ENCODE data around the gene CITED2. TPM values are rescaled to one million over a fixed set of nuclear protein-coding genes. Genes with fewer than 3 reads are reported as not detected.
"Not testable (repeated sequence)": the region's sequence is repeated elsewhere in the genome, so short reads cannot be mapped to it uniquely, and the experiment has no call there.

CITED2 gene
- total RNA-seq, 4 donors from 2014 or later: 70.8 to 395 (median 345) TPM

DNA sequence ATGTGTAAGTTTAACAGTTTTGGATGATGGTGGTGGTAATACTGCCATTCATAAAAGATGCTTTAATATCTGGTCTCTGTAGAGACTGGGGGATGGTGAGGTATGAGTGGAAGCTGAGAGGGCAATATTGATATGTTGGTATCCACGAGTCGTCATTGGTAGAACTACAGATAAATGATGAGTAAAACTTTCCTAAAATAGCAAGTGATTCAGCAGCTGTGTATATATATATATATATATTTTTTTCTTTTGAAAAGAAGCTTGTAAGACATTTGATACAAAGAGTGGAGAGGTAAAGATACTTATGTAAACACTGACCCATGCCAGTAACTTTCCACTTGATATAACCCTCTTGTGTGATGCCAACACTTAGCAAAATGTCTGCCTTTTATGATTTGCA lies 41.7 kb upstream of the CITED2 start:
- Histone ChIP-seq H3K27ac (no peak overlapping the region), H3K9me3 (no peaks in the 10 kb centered on the region), H3K36me3 (no peaks in the 10 kb centered on the region), H3K27me3 (no peaks in the 10 kb centered on the region), H3K4me3 (no peak overlapping the region), H3K4me1 (no peaks in the 10 kb centered on the region)
- ATAC-seq (no peak), DNase-seq (no peak)
- in situ Hi-C loops (cut with MboI; ENCODE audit: low sequenced_read_pairs in 4 of 4) (no loop called here), intact Hi-C loops (cut with DNase I; ENCODE audit: low total_unique reads) (no loop called here)
- TF ChIP-seq POLR2A (IDR thresholded peaks at IDR 0.05): no peak
- TF ChIP-seq, protein P1, sequence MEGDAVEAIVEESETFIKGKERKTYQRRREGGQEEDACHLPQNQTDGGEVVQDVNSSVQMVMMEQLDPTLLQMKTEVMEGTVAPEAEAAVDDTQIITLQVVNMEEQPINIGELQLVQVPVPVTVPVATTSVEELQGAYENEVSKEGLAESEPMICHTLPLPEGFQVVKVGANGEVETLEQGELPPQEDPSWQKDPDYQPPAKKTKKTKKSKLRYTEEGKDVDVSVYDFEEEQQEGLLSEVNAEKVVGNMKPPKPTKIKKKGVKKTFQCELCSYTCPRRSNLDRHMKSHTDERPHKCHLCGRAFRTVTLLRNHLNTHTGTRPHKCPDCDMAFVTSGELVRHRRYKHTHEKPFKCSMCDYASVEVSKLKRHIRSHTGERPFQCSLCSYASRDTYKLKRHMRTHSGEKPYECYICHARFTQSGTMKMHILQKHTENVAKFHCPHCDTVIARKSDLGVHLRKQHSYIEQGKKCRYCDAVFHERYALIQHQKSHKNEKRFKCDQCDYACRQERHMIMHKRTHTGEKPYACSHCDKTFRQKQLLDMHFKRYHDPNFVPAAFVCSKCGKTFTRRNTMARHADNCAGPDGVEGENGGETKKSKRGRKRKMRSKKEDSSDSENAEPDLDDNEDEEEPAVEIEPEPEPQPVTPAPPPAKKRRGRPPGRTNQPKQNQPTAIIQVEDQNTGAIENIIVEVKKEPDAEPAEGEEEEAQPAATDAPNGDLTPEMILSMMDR (IDR thresholded peaks at IDR 0.05 in 4 of 5, conservative IDR thresholded peaks at IDR 0.05 in 1 of 5): no peak

DNA sequence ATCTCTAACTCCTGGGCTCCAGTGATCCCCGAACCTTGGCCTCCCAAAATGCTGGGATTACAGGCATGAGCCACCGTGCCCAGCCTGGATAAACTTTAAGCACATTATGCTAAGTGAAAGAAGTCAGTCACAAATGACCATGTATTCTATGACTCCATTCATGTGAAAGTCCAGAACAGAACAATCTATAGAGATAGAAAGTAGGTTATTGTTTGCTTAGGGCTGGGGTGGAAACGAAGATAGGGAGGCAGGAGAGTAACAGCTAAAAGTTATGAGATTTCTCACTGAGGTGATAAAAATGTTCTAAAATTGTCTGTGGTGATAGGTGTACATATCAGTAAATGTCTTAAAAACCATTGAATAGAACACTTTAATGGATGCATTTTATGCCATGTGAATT lies 40.9 kb upstream of the CITED2 start:
- Histone ChIP-seq H3K9me3 (no peaks in the 10 kb centered on the region), H3K36me3 (no peaks in the 10 kb centered on the region), H3K27me3 (no peaks in the 10 kb centered on the region), H3K27ac (no peak overlapping the region), H3K4me1 (no peaks in the 10 kb centered on the region), H3K4me3 (no peak overlapping the region)
- in situ Hi-C loops (cut with MboI; ENCODE audit: low sequenced_read_pairs in 4 of 4): no loop called here
- DNase-seq: no peak
- TF ChIP-seq POLR2A (IDR thresholded peaks at IDR 0.05): no peak
- TF ChIP-seq, protein P1 (IDR thresholded peaks at IDR 0.05 in 4 of 5, conservative IDR thresholded peaks at IDR 0.05 in 1 of 5): no peak
- intact Hi-C loops (cut with DNase I; ENCODE audit: low total_unique reads): no loop called here
- ATAC-seq: no peak

DNA sequence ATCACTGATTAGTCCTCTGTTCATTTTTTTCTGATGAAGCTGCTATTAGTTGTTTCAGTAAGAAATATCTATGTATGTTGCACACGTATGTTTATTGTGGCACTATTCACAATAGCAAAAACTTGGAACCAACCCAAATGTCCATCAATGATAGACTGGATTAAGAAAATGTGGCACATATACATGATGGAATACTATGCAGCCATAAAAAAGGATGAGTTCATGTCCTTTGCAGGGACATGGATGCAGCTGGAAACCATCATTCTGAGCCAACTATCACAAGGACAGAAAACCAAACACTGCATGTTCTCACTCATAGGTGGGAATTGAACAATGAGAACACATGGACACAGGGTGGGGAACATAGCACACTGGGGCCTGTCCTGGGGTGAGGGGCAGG lies 37.7 kb upstream of the CITED2 start:
- H3K9me3 ChIP-seq; intact Hi-C loops (cut with DNase I; ENCODE audit: low total_unique reads); H3K36me3 ChIP-seq; H3K27me3 ChIP-seq; H3K4me3 ChIP-seq; H3K4me1 ChIP-seq; ATAC-seq; H3K27ac ChIP-seq; in situ Hi-C loops (cut with MboI; ENCODE audit: low sequenced_read_pairs in 4 of 4); DNase-seq: not testable (repeated sequence)

DNA sequence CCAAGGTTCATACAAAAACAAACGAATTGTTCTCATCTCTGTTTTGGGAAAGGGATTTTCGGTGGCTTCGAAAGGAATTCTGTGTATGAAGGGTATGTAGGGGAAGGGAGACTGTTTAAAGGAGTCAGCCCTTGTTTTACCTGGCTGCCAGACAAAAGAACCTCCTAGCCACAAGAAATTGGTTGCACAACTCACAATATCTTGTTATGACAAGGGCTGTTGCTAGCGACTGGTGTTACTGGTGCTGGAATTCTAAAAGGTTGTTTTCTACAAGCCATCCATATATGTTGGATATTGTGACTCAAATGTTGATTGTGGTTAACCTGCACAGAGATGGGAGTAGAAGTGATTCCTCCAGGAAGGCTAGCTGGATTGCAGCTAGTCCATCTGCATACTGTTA lies 34.6 kb upstream of the CITED2 start:
- H3K36me3 ChIP-seq: no peaks in the 10 kb centered on the region
- in situ Hi-C loops (cut with MboI; ENCODE audit: low sequenced_read_pairs in 4 of 4) (no loop called here), intact Hi-C loops (cut with DNase I; ENCODE audit: low total_unique reads) (no loop called here)
- TF ChIP-seq, protein P1 (IDR thresholded peaks at IDR 0.05 in 4 of 5, conservative IDR thresholded peaks at IDR 0.05 in 1 of 5): no peak
- no peak for TF ChIP-seq POLR2A (IDR thresholded peaks at IDR 0.05)
- no peaks in the 10 kb centered on the region for H3K9me3 ChIP-seq
- DNase-seq: no peak
- no peak overlapping the region for H3K27ac ChIP-seq
- H3K27me3 ChIP-seq: no peaks in the 10 kb centered on the region
- no peak overlapping the region for H3K4me3 ChIP-seq
- ATAC-seq: no peak
- no peaks in the 10 kb centered on the region for H3K4me1 ChIP-seq

DNA sequence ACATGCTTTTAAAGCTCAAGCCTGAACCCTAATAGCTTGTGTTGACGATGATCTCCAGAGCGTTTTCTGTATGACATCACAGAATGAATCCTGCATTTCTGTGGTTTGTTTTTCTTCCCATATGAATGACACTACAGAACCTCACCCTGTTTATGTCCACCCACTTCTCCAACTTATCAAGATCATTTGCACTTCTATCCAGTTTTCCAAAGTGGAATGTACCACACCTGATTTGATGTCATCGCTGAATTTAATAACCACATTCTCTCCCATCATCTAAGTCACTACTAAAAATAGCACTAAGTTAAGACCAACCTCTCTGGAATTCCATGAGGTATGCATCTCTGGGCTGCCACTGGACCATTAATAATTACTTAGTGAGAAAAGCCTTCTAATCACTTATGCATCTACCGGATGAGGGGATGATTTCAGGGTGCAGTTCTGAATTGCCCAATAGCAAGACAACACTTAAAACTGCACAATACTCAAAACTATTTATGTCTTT lies 33.3 kb upstream of the CITED2 start:
- no peaks in the 10 kb centered on the region for H3K27me3 ChIP-seq
- ATAC-seq: no peak
- no peak overlapping the region for H3K27ac ChIP-seq
- DNase-seq: no peak
- H3K36me3 ChIP-seq: no peaks in the 10 kb centered on the region
- intact Hi-C loops (cut with DNase I; ENCODE audit: low total_unique reads) (no loop called here), in situ Hi-C loops (cut with MboI; ENCODE audit: low sequenced_read_pairs in 4 of 4) (no loop called here)
- H3K9me3 ChIP-seq: no peaks in the 10 kb centered on the region
- no peak for TF ChIP-seq POLR2A (IDR thresholded peaks at IDR 0.05)
- TF ChIP-seq, protein P1 (IDR thresholded peaks at IDR 0.05 in 4 of 5, conservative IDR thresholded peaks at IDR 0.05 in 1 of 5): no peak
- no peak overlapping the region for H3K4me3 ChIP-seq
- no peaks in the 10 kb centered on the region for H3K4me1 ChIP-seq
